ENCODE data around the gene IPO4. TPM values are rescaled to one million over a fixed set of nuclear protein-coding genes. Genes with fewer than 3 reads are reported as not detected.

IPO4 gene
- total and polyA plus RNA-seq, 2 of the 8 experiments (the other 6 are each of a cell fraction or from before 2014, with no cell fraction given): 55.5 to 108 TPM

DNA sequence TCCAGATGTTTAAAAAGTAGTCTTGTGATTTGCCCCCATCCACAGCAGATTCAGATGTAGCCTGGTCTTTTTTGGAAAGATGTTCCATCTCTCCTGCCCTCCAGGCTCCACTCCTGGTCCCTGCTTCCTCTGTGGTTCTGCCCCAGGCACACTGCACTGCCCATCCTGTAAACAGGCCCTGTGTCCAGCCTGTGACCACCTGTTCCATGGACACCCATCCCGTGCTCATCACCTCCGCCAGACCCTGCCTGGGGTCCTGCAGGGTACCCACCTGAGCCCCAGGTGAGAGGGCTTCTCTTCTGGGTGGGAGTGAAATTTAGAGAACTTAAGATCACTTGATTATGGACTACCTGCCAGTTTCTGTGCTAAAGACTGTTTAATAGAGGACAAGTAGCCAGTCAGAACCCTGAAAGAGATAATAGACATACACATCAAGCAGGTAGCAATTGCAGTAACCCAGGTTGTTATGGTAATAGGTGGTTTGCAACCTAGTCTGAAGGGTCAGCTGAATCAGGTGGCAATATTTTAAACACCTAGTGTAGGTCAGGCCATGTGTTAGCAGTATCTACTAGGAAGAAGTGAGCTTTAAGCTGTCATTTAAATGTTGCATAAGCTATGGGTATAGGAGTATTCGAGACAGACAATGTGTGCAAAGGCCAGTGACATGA lies 39.2 kb downstream of the IPO4 start (continued):
- TF ChIP-seq SAP30 (IDR thresholded peaks at IDR 0.05; ENCODE audit: insufficient read depth, insufficient replicate concordance, low read length): no peak
- TF ChIP-seq BACH1 (IDR thresholded peaks at IDR 0.05; ENCODE audit: low read length): no peak
- no peak for TF ChIP-seq RFX5 (IDR thresholded peaks at IDR 0.05; ENCODE audit: borderline replicate concordance, low read depth, low read length)

All from H1 (cell line).